Skin of body (tissue), 2 donors: ENCODE measurements around the gene ACP7. TPM values are rescaled to one million over a fixed set of nuclear protein-coding genes. Genes with fewer than 3 reads are reported as not detected.
"Not testable (repeated sequence)": the region's sequence is repeated elsewhere in the genome, so short reads cannot be mapped to it uniquely, and the experiment has no call there.

Experiments
- DNase-seq: peaks from one replicate; lab custom pipeline; 2025; lab: John Stamatoyannopoulos, UW
- total RNA-seq: library from RNA; depleted of rRNA; stranded (reverse); fragments of >200 nt; gene quantifications from one replicate; pipeline ENCODE4 v1.2.3, GENCODE V29; 2014

Gene ACP7
- total RNA-seq, 1 donor from 2014 or later, result 5.2 TPM

DNA sequence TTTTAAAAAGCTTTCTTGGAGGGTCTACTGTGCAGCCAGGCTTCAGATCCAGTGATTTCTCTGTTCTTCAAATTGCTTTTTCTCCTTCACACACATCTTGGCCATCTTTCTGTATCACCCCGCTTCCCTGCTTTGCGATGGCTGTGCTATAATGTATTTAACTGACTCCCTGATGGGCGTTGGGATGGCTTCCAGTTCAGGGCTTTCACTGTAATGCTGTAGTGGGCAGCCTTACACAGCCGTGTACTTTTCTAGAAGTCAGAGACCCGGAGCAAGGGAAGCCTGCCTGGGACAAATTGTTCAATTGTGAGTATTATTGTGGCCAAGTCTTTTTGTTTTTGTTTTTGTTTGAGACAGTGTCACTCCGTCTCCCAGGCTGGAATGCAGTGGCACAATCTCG lies 22.0 kb downstream of the ACP7 start:
- DNase-seq, result no peak

DNA sequence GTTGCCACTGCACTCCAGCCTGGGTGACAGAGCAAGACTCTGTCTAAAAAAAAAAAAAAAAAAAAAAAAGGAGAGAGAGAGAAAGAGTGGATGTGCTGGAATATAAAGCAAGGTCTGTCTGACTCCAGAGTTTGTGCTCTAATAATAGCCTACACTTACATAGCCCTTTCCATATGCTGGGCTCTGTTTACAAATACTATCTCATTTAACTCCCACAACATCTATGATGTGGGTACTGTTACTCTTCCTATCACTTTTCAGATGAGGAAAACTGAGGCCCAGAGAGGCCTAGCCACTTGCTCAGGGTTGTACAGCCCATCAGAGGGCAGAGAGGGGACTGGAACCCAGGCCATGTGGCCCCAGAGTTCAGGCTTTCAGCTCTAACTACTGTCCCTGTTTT lies 25.5 kb downstream of the ACP7 start:
- no peak for DNase-seq

DNA sequence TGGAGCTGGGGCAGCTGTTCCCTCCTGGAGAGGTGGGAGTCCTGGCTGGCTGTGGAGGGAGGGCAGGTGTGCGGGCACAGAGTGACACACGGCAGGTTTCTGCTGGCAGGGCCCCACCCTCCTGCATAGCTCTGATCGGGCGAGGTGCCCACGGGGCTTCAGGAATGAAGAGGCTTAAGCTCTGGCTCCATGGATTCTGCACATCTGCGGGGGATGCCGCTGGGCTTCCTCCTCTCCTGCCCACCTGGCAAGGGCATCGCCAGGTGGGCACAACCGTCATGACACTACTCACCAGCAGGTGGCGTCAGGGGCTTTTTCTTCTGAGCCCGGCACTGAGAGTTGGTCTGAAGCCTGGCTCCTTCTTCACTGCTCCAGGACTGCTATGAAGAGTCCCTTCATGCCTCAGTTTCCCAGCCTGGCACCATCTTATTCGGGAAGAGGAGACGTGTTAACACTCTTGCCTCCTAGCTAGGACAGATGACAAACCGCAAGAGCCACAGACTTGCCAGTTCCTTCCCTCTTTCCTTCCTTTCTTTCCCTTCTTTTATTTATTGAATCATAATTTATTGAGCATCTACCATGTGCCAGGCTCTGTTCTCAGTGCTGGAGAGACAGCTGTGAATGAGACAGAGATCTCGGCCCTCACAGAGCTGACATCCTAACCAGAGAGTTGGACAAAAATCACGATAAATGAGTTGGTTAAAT lies 26.2 kb downstream of the ACP7 start:
- peak; percentile 2 for DNase-seq

- DNase-seq, result no peak
Observed at GRCh38 chr19:39111593-39112199, 27.5 kb downstream of the ACP7 start.

GRCh38 chr19:39112338-39112890 lies 28.2 kb downstream of the ACP7 start:
- no peak for DNase-seq

DNA sequence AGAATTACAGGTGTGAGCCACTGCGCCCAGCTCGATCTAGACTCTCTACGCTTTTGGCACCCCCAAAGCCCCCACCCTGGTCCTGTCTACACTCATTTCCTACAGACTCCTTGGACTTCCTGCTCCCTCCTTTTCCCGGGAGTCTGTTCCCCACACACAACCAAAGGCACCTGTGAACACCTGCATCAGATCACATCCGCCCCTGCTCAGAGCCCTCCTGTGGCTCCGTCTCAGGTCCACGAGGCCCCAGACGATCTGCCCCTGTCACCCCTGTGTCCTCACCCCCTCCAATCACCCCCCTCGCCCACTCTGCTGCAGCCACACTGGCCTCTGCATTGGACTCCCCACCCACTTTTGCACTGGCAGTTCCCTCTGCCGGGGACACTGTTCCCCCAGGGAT lies 29.0 kb downstream of the ACP7 start:
- DNase-seq, result no peak

GRCh38 chr19:39115105-39115847 lies 31.1 kb downstream of the ACP7 start:
- no peak for DNase-seq

- not testable (repeated sequence) for DNase-seq
Observed at GRCh38 chr19:39117023-39117422, 32.9 kb downstream of the ACP7 start.

GRCh38 chr19:39119830-39120229 lies 35.7 kb downstream of the ACP7 start:
- DNase-seq, result no peak

GRCh38 chr19:39122934-39123731 lies 39.0 kb downstream of the ACP7 start:
- DNase-seq, result no peak

GRCh38 chr19:39124136-39124764 lies 40.1 kb downstream of the ACP7 start:
- no peak for DNase-seq

GRCh38 chr19:39125199-39125553 lies 41.0 kb downstream of the ACP7 start:
- no peak for DNase-seq

GRCh38 chr19:39125554-39126311 lies 41.6 kb downstream of the ACP7 start, which contains the start of gene PAK4:
Gene PAK4, plus strand, starts transcription at chr19:39125786. Its CDS starts 43,768 bp downstream, at chr19:39169554.
- DNase-seq, result peak; percentile 99

DNA sequence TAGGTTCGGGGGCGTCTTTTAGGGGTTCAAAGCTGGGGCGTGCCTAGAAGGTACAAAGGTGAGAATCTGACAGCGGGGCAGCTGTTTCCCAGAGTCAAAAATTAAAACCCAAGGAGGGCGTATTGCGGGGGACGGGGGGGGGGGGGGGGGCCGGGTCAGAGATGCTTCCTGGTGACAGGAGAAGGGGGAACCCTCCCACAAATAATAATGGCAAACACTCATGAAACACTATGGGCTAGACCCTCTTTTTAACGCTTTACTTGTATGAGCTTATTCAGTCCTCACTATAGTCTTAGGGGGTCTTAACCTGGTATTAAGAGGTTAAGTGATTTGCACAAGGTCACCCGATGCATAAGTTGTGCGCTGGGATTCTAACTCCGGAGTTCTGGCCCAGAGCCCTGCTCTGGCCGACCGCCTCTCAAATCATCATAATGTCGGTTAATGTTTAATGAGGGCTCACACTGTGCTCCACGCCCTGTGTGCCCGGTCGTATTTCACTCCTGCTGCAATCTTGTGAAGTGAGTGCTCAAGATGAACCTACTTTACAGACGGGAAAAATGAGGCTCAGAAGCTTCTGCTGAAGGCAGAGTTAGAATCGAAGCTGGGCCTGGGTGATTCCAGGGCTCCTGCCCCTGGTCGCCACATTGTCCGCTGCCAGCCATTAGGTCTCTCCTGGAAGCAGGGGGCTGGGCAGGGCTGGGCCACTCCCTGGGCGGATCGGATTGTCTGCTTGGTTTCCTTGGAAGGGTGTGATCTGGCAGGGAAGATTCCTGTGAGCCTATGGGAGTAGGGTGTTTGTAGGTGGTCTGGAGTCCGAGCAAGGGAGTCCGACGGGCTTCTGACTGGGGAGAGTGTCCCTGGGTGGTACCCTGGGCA lies 42.4 kb downstream of the ACP7 start:
- DNase-seq, result peak; percentile 15

DNA sequence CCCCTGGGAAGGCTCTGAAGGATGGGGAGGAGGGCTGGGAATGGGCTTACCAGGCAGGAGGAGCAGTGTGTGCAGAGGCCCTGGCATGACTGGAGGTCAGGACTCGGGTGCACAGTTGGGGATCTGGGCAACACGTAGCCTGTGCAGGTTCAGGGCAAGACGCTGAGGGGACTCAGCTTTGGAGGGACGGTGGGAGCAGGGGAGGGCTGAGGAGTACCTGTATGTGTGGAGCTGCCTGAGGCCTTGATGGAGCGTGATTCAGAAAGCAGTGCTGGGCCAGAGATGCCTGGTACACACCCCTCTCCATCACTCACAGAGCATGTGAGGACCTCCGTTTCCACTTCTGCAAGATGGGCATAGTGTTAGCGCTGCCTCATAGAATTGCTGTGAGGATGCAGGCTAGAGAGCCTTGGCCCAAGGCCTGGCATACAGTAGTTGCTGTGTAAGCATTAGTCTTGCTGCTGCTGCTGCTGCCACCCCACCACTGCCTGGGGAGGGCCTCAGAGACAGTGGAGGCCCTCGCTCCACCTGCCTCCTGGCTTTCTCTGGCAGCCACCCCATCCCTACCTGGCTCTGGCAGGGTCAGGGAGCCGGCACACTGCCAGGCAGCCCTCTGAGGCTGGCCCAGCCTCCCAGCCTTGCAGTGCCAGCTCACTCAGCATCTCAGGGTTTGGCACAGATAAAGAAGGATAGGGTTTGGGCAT lies 43.8 kb downstream of the ACP7 start:
- no peak for DNase-seq

- no peak for DNase-seq
Observed at GRCh38 chr19:39128516-39129079, 44.4 kb downstream of the ACP7 start.

DNA sequence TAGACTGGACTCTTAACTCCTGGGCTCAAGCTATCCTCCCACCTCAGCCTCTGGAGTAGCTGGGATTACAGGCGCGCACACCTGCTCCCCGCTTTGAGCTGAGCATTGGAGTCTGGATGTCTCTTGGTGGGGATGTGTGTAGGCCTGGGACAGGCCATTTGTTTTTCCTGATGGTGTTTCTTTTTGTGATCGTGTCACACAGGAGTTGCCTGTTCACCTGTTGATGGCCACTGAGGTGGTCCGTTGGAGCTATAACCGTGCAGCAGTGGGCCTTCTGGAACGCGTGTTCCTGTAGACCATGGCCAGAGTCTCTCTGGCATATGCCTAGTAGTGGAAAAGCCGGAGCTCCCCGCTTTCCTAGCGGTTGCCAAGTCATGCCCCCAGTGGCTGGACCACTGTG lies 44.9 kb downstream of the ACP7 start:
- no peak for DNase-seq
